ENCODE data around the gene KNDC1. TPM values are rescaled to one million over a fixed set of nuclear protein-coding genes. Genes with fewer than 3 reads are reported as not detected.
A peak's percentile ranks its signal among the peaks of the same experiment; 100 is the strongest.

The KNDC1 gene
- total and polyA plus RNA-seq, 2 of the 4 experiments (the other 2 are of a cell fraction): 0.18 to 1.1 TPM

DNA sequence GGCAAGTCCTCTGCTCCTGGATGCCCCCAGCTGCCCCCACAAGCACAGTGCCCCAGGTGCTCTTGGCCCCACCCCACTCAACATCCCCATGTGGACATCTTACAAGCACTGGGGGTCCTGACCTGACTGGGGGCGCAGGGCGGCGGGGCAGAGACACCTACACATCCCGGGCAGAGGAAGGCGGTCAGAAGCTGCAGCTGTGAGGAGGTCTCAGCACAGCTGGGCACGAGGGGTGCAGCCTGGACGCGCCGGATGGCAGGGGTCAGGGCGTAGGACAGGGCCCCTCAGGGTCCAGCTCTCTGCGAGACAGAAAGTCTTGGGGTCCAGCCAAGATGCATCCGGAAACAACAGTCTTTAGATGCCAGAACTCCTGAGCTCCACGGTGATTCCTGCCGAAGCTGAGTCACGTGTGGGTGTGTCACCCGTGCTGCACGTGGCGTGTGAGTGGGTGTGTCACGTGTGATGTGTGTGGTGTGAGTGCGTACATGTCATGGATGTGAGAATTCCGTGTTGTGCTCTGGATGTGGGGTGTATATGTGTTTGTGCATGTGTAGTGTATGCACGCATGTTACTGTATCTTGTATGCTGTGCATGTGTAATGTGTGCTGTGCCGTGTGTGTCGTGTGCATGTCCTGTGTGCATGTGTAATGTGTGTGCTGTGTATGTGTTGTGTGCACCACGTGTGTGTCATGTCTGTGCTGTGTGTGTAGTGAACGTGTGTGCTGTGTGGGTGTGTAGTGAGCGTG lies 82.8 kb downstream of the KNDC1 start:
- Histone ChIP-seq H3K14ac (replicated peaks; ENCODE audit: low read depth, low read length) (no peak overlapping the region), H3K4me2 (ENCODE audit: low read depth, low read length) (no peak overlapping the region), H3K18ac (ENCODE audit: low read depth, low read length) (no peak overlapping the region), H4K20me1 (ENCODE audit: insufficient read depth, low read length) (no peaks in the 10 kb centered on the region; the same call in 1 of the 2 replicates), H2BK120ac (ENCODE audit: low read depth, low read length) (no peak overlapping the region), H3K23ac (ENCODE audit: low read depth, low read length) (no peak overlapping the region; the same call in 1 of the 2 replicates), H2BK15ac (ENCODE audit: low read depth, low read length) (no peak overlapping the region), H3K9me3 (ENCODE audit: control insufficient read depth, insufficient read depth, low read length) (no peaks in the 10 kb centered on the region), H3K27ac (ENCODE audit: insufficient read depth, low read length) (no peak overlapping the region), H4K8ac (ENCODE audit: low read depth in 2 of 2, low read length in 2 of 2) (no peak overlapping the region; a peak in 1 of 4 replicates), H3K27me3 (ENCODE audit: control insufficient read depth, insufficient read depth, low read length) (peaks cover 41% of the 10 kb centered on the region), H3K56ac (ENCODE audit: extremely low read depth, insufficient read depth, low read length) (no peak overlapping the region), H3K79me1 (ENCODE audit: low read depth in 1 of 2, low read length in 2 of 2) (no peaks in the 10 kb centered on the region), H2BK20ac (ENCODE audit: low read depth, low read length) (no peak overlapping the region), H4K91ac (ENCODE audit: insufficient read depth, low read depth, low read length) (no peak overlapping the region), H3K4me1 (ENCODE audit: control insufficient read depth, insufficient read depth, low read length) (no peaks in the 10 kb centered on the region), H3K4me3 (ENCODE audit: insufficient read depth, low read depth, low read length) (no peak overlapping the region), H3K9ac (ENCODE audit: low read depth, low read length) (no peak overlapping the region), H2AK5ac (ENCODE audit: low read depth, low read length) (no peak overlapping the region), H3K36me3 (ENCODE audit: control insufficient read depth, insufficient read depth, low read length) (no peaks in the 10 kb centered on the region), H4K5ac (ENCODE audit: low read depth, low read length) (no peak overlapping the region), H2AK9ac (replicated peaks; ENCODE audit: low read depth, low read length, poor library complexity) (no peak overlapping the region), H3K9me1 (ENCODE audit: insufficient read depth, low read length) (peaks cover 4% of the 10 kb centered on the region), H2BK5ac (ENCODE audit: low read depth, low read length, poor library complexity, severe bottlenecking) (no peak overlapping the region), H3K4ac (ENCODE audit: low read depth, low read length) (0 out of 2 replicates have a peak overlapping the region, but pooled peaks have one; percentile 35), H2AFZ (replicated peaks; ENCODE audit: low read length, poor library complexity) (peak overlapping the region; percentile 40)
- DNase-seq (peak; percentile 56), ATAC-seq (ENCODE audit: low read depth) (no peak)
- ChIA-PET POLR2A (ENCODE audit: unreplicated experiment) (no interaction called here), CTCF (no interaction called here)
- 69% methylated on average over 17 of the region's 27 CpGs; no CpG with 5 or more reads in 1 of the 2 experiments for WGBS, 2 experiments (ENCODE audit: extremely low coverage in 2 of 2, insufficient read length in 1 of 2)
- no TSS peak for BruUV-seq (replicated peaks)
- intact Hi-C loops (cut with micrococcal nuclease) (no loop called here), dilution Hi-C loops (cut with HindIII; ENCODE audit: low sequenced_read_pairs, unreplicated experiment) (no loop called here), in situ Hi-C loops (cut with MboI; ENCODE audit: low sequenced_read_pairs) (no loop called here)
- TF ChIP-seq BHLHE40 (IDR thresholded peaks at IDR 0.05; ENCODE audit: low read depth, low read length) (peak; percentile 98), MXI1 (IDR thresholded peaks at IDR 0.05; ENCODE audit: borderline replicate concordance, low read depth, low read length) (peak; percentile 62; the same call in 1 of the 2 replicates), FOS (IDR thresholded peaks at IDR 0.05; ENCODE audit: low read depth, low read length) (peak; percentile 28; the same call in 1 of the 2 replicates), MAZ (IDR thresholded peaks at IDR 0.05; ENCODE audit: borderline replicate concordance, low read depth, low read length) (no peak)
- TF ChIP-seq, protein P1, sequence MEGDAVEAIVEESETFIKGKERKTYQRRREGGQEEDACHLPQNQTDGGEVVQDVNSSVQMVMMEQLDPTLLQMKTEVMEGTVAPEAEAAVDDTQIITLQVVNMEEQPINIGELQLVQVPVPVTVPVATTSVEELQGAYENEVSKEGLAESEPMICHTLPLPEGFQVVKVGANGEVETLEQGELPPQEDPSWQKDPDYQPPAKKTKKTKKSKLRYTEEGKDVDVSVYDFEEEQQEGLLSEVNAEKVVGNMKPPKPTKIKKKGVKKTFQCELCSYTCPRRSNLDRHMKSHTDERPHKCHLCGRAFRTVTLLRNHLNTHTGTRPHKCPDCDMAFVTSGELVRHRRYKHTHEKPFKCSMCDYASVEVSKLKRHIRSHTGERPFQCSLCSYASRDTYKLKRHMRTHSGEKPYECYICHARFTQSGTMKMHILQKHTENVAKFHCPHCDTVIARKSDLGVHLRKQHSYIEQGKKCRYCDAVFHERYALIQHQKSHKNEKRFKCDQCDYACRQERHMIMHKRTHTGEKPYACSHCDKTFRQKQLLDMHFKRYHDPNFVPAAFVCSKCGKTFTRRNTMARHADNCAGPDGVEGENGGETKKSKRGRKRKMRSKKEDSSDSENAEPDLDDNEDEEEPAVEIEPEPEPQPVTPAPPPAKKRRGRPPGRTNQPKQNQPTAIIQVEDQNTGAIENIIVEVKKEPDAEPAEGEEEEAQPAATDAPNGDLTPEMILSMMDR (conservative IDR thresholded peaks at IDR 0.05; ENCODE audit: low read depth, low read length): no peak
- TF ChIP-seq, protein P2, sequence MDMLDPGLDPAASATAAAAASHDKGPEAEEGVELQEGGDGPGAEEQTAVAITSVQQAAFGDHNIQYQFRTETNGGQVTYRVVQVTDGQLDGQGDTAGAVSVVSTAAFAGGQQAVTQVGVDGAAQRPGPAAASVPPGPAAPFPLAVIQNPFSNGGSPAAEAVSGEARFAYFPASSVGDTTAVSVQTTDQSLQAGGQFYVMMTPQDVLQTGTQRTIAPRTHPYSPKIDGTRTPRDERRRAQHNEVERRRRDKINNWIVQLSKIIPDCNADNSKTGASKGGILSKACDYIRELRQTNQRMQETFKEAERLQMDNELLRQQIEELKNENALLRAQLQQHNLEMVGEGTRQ (IDR thresholded peaks at IDR 0.05; ENCODE audit: low read depth, low read length): peak; percentile 97
